ENCODE results near the gene ZNF343. TPM values are rescaled to one million over a fixed set of nuclear protein-coding genes. Genes with fewer than 3 reads are reported as not detected.

The ZNF343 gene
- total RNA-seq, 6 donors from 2014 or later, result 8.4 to 13.3 (median 8.9) TPM

DNA sequence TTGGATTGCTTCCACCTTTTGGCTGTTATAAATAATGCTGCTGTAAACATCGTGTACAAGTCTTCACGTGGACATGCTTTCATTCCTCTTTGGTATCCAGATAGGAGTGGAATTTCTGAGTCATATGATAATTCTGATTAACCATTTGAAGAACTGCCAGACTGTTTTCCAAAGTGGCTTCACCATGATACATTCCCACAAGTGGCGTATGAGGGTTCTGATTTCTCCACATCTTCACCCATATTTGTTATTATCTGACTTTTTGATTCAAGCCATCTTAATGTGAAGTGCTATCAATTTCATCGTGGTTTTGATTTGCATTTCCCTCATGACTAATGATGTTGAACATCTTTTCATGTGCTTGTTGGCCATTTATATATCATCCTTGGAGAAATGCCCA is 35.2 kb downstream of the ZNF343 start:
- Histone ChIP-seq H3K4me1 (peaks cover 9 to 20% (median 16%) of the 10 kb centered on the region in 4 donors), H3K4me3 (no peak overlapping the region), H3K9me3 (no peaks in the 10 kb centered on the region), H3K27ac (no peak overlapping the region), H3K36me3 (no peaks in the 10 kb centered on the region), H3K27me3 (no peaks in the 10 kb centered on the region)
- no peak for DNase-seq
- peak in 1 of 4 donors; percentile 26 for TF ChIP-seq EP300 (IDR thresholded peaks at IDR 0.05)
- TF ChIP-seq POLR2A (IDR thresholded peaks at IDR 0.05), result no peak
- TF ChIP-seq POLR2AphosphoS5 (IDR thresholded peaks at IDR 0.05), result no peak
- TF ChIP-seq, protein P1, sequence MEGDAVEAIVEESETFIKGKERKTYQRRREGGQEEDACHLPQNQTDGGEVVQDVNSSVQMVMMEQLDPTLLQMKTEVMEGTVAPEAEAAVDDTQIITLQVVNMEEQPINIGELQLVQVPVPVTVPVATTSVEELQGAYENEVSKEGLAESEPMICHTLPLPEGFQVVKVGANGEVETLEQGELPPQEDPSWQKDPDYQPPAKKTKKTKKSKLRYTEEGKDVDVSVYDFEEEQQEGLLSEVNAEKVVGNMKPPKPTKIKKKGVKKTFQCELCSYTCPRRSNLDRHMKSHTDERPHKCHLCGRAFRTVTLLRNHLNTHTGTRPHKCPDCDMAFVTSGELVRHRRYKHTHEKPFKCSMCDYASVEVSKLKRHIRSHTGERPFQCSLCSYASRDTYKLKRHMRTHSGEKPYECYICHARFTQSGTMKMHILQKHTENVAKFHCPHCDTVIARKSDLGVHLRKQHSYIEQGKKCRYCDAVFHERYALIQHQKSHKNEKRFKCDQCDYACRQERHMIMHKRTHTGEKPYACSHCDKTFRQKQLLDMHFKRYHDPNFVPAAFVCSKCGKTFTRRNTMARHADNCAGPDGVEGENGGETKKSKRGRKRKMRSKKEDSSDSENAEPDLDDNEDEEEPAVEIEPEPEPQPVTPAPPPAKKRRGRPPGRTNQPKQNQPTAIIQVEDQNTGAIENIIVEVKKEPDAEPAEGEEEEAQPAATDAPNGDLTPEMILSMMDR (IDR thresholded peaks at IDR 0.05), result no peak
- 59 to 63% methylated on average over 4 of the region's 4 CpGs for WGBS, 2 donors
- ATAC-seq (ENCODE audit: low FRiP score in 2 of 2), result no peak

DNA sequence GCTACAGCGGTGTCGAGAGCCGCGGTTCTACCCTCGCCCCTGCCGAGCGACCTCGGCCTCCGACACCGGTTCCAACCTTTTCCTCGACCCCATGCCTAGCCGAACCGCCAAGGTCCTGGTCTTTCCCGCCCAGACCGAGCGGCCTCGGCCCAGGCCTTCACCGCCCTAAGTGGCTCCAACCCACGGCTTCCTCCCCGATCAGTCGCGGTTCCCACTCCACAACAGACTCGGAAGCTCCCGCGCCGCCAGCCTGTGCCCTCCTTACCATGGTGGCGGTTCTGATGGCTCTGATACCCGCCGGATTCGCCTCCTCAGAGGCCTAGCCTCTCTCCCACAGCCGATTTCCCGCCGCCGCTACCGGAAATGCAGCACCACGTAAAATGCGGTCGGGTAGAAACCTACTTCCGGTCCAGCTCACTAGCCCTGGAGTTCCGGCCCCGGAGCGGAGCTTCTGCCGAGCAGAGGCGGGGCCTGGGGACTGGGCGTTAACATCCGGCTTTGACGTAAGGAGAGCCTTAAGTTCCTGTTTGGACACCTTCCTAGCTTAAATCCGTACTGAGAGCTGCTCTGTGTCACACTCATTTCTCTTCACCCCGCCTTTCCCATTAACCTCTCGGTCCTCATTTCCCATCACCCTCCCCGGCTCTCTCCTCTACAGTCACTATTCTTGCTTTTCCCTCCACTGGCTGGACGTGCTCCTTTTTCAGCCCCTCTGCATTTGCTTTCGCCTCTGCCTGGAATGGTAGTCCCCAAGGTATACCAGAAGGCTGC is 38.1 kb downstream of the ZNF343 start, which contains the start of gene SNRPB:
Gene SNRPB, minus strand, starts transcription at position 367 of the 771 bp plus-strand sequence. Its CDS starts 99 bp downstream, at position 268.
- Histone ChIP-seq H3K27ac (peak within 1 kb of the TSS; percentile 87 to 98 (median 92)), H3K4me3 (peak within 1 kb of the TSS; percentile 56 to 93 (median 76)), H3K36me3 (peaks cover 10 to 25% (median 20%) of the 10 kb centered on the region in 4 donors), H3K27me3 (no peaks in the 10 kb centered on the region), H3K4me1 (peaks cover 13 to 34% (median 19%) of the 10 kb centered on the region in 4 donors), H3K9me3 (no peaks in the 10 kb centered on the region)
- TF ChIP-seq, protein P1 (IDR thresholded peaks at IDR 0.05), result peak in 1 of 6 experiments; percentile 14
- TF ChIP-seq POLR2A (IDR thresholded peaks at IDR 0.05), result peak in 3 of 4 donors; percentile 83 to 97 (median 95)
- peak in 2 of 4 donors; percentile 29 to 68 for TF ChIP-seq EP300 (IDR thresholded peaks at IDR 0.05)
- peak; percentile 94 to 98 for TF ChIP-seq POLR2AphosphoS5 (IDR thresholded peaks at IDR 0.05)
- WGBS, 2 donors, result 2% methylated on average over 25 to 40 of the region's 53 CpGs
- peak; percentile 93 to 98 for DNase-seq
- peak; percentile 98 to 99 for ATAC-seq (ENCODE audit: low FRiP score in 2 of 2)

DNA sequence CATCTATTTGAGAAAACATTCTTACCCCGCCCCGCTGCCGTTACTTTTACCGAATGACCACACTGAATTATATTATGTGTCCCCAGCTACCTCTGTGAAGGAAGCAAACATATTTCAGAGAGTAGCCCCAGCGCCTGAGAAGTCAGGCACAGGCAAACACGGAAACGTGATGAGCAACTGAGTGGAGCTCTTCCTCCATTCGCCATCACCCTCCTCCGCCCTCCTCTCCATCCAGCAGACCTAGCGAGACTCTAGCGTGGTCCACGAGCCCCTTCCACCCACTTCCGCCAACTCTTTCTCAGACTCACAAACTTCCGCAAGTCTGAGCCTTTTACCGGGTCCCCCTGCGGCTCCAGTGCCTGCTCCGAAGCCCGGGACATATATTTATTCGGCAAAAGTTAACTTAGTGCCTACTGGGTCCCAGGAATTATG is 38.7 kb downstream of the ZNF343 start:
- WGBS, 2 donors, result 0 to 1% methylated on average over 14 to 19 of the region's 19 CpGs
- peak overlapping the region; percentile 87 to 98 (median 92) for H3K27ac ChIP-seq
- H3K36me3 ChIP-seq, result peaks cover 14 to 31% (median 26%) of the 10 kb centered on the region in 4 donors
- ATAC-seq (ENCODE audit: low FRiP score in 2 of 2) (peak; percentile 70 to 83), DNase-seq (peak in 1 of 2 donors; percentile 44)
- H3K4me3 ChIP-seq, result peak overlapping the region; percentile 56 to 93 (median 76)
- peaks cover 13 to 34% (median 19%) of the 10 kb centered on the region in 4 donors for H3K4me1 ChIP-seq
- TF ChIP-seq, protein P1 (IDR thresholded peaks at IDR 0.05), result no peak
- no peak for TF ChIP-seq POLR2A (IDR thresholded peaks at IDR 0.05)
- no peaks in the 10 kb centered on the region for H3K27me3 ChIP-seq
- H3K9me3 ChIP-seq, result no peaks in the 10 kb centered on the region

DNA sequence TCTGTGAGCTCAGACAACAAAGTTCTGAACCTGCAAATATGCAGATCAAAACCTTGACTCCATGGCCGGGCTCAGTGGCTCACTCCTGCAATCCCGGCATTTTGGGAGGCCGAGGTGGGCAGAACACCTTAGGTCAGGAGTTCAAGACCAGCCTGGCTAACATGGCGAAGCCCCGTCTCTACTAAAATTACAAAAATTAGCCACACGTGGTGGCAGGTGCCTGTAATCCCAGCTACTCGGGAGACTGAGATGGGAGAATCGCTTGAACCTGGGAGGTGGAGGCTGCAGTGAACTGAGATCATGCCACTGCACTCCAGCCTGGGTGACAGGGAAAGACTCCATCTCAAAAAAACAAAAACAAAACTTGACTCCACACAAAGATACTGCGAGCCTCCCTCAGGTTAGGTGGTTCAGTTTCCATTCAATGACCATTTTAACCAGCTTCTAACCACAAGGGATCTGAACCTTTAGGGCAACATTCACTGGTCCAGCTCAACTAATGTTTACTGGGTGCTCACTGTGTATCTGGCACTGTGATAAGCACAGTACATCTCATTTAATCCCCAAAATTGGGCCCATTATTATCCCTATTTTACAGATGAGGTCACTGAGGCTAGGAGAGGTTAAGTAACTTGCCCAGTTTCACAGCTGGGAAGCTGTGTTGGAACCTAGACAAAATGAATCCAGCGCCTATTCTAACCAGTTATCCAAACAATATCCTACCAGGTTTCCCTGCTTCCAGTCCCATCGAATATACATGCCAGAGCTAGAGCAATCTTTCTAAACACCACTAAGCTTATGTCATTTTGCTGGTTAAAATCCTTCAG is 39.9 kb downstream of the ZNF343 start:
- 73 to 84% methylated on average over 11 of the region's 11 CpGs for WGBS, 2 donors
- peaks cover 26 to 43% (median 38%) of the 10 kb centered on the region in 4 donors for H3K36me3 ChIP-seq
- peak overlapping the region in 1 of 4 donors; percentile 89 for H3K27ac ChIP-seq
- H3K4me1 ChIP-seq, result peaks cover 13 to 34% (median 19%) of the 10 kb centered on the region in 4 donors
- TF ChIP-seq POLR2AphosphoS5 (IDR thresholded peaks at IDR 0.05) (no peak), POLR2A (IDR thresholded peaks at IDR 0.05) (no peak), EP300 (IDR thresholded peaks at IDR 0.05) (no peak)
- TF ChIP-seq, protein P1 (IDR thresholded peaks at IDR 0.05), result no peak
- no peak for ATAC-seq (ENCODE audit: low FRiP score in 2 of 2)
- DNase-seq, result no peak
- no peaks in the 10 kb centered on the region for H3K9me3 ChIP-seq
- H3K4me3 ChIP-seq, result peak overlapping the region in 2 of 4 donors; percentile 69 to 93
- H3K27me3 ChIP-seq, result no peaks in the 10 kb centered on the region

Measured in upper lobe of left lung (tissue), 6 donors.